OCI-LY3 (cell line): Measurements from ENCODE around the gene PRTFDC1.

Experiments
- CTCF ChIP-seq: fragments of 200-600, 300-600 bp; sonication (generic); IDR thresholded peaks from 2 replicates; pipeline ENCODE4 v1.5.1; 2014; ENCODE audit warnings: antibody characterized with exemption, low read length, low read depth
- EZH2phosphoT487 ChIP-seq: fragments of 200-600 bp; shearing (Covaris generic); IDR thresholded peaks from 2 replicates; pipeline ENCODE4 v1.6.1; 2018; ENCODE audit warnings: antibody characterized with exemption, mixed run types, low read depth

- TF ChIP-seq EZH2phosphoT487 = no peak
- TF ChIP-seq CTCF = no peak
Observed at GRCh38 chr10:24813856-24814255, 138.6 kb downstream of the PRTFDC1 start.
